Measurements from ENCODE around the gene PCDHA1.

DNA sequence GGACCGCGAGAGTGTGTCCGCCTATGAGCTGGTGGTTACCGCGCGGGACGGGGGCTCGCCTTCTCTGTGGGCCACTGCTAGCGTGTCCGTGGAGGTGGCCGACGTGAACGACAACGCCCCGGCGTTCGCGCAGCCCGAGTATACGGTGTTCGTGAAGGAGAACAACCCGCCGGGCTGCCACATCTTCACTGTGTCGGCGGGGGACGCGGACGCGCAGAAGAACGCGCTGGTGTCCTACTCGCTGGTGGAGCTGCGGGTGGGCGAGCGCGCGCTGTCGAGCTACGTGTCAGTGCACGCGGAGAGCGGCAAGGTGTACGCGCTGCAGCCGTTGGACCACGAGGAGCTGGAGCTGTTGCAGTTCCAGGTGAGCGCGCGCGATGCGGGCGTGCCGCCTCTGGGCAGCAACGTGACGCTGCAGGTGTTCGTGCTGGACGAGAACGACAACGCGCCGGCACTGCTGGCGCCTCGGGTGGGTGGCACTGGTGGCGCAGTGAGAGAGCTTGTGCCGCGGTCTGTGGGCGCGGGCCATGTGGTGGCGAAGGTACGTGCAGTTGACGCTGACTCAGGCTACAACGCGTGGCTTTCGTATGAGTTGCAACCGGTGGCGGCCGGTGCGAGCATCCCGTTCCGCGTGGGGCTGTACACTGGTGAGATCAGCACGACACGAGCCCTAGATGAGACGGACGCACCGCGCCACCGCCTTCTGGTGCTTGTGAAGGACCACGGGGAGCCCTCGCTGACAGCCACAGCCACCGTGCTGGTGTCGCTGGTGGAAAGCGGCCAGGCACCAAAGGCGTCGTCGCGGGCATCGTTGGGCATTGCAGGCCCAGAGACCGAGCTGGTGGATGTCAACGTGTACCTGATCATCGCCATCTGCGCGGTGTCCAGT, 49.9 kb downstream of the PCDHA1 start:
- TF ChIP-seq, protein P1, sequence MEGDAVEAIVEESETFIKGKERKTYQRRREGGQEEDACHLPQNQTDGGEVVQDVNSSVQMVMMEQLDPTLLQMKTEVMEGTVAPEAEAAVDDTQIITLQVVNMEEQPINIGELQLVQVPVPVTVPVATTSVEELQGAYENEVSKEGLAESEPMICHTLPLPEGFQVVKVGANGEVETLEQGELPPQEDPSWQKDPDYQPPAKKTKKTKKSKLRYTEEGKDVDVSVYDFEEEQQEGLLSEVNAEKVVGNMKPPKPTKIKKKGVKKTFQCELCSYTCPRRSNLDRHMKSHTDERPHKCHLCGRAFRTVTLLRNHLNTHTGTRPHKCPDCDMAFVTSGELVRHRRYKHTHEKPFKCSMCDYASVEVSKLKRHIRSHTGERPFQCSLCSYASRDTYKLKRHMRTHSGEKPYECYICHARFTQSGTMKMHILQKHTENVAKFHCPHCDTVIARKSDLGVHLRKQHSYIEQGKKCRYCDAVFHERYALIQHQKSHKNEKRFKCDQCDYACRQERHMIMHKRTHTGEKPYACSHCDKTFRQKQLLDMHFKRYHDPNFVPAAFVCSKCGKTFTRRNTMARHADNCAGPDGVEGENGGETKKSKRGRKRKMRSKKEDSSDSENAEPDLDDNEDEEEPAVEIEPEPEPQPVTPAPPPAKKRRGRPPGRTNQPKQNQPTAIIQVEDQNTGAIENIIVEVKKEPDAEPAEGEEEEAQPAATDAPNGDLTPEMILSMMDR (optimal IDR thresholded peaks at IDR 0.05 in 1 of 3, IDR thresholded peaks at IDR 0.05 in 1 of 3, conservative IDR thresholded peaks at IDR 0.05 in 1 of 3; ENCODE audit: extremely low read depth in 1 of 3, insufficient read depth in 2 of 3, low read length in 3 of 3), result no peak
- TF ChIP-seq EZH2 (IDR thresholded peaks at IDR 0.05; ENCODE audit: low read length), result no peak
